HCT116 (cell line): ENCODE results near the gene SEMA4D.

Experiments used
- CTCF ChIP-seq, 3 experiments: fragments of 200-600 bp in 1 of 3; sonication (generic) in 1 of 3; IDR thresholded peaks in 2 of 3; conservative IDR thresholded peaks in 1 of 3; 2 replicates each; pipeline ENCODE4 v1.5.1; 2012 to 2017; ENCODE audit warnings: low read depth in 2 of 3, low read length in 2 of 3, antibody characterized with exemption in 1 of 3, borderline replicate concordance in 1 of 3, control low read depth in 1 of 3, mild to moderate bottlenecking in 1 of 3, mixed read lengths in 1 of 3, mixed run types in 1 of 3, moderate library complexity in 1 of 3; ENCODE audit not compliant: insufficient read depth in 1 of 3
- EGR1 ChIP-seq: IDR thresholded peaks from 2 replicates; pipeline ENCODE4 v1.6.1; 2012; ENCODE audit warnings: low read depth
- EZH2 ChIP-seq: fragments of 200-600 bp; sonication (generic); IDR thresholded peaks from 2 replicates; pipeline ENCODE4 v1.6.1; 2017; ENCODE audit warnings: antibody characterized with exemption, mixed run types
- EZH2phosphoT487 ChIP-seq: fragments of 200-600 bp; IDR thresholded peaks from 2 replicates; pipeline ENCODE4 v1.6.1; 2018; ENCODE audit warnings: antibody characterized with exemption, borderline replicate concordance
- MAX ChIP-seq: IDR thresholded peaks from 2 replicates; pipeline ENCODE4 v1.6.1; 2012
- POLR2A ChIP-seq: IDR thresholded peaks from 2 replicates; pipeline ENCODE4 v1.7.0; 2011; ENCODE audit warnings: borderline replicate concordance; ENCODE audit not compliant: insufficient read depth, insufficient read length; ENCODE audit errors: extremely low read depth
- POLR2AphosphoS5 ChIP-seq: IDR thresholded peaks from 2 replicates; pipeline ENCODE4 v1.6.1; 2011; ENCODE audit warnings: mild to moderate bottlenecking, low read depth, low read length, moderate library complexity
- REST ChIP-seq: IDR thresholded peaks from 2 replicates; pipeline ENCODE4 v1.6.1; 2012; ENCODE audit warnings: low read depth
- SP1 ChIP-seq: IDR thresholded peaks from 2 replicates; pipeline ENCODE4 v1.6.1; 2012; ENCODE audit warnings: low read depth
- SRF ChIP-seq: IDR thresholded peaks from 2 replicates; pipeline ENCODE4 v1.6.1; 2012; ENCODE audit warnings: low read depth
- YY1 ChIP-seq: IDR thresholded peaks from 2 replicates; pipeline ENCODE4 v1.6.1; 2011; ENCODE audit warnings: low read length, low read depth, moderate library complexity, mild to moderate bottlenecking; ENCODE audit not compliant: insufficient replicate concordance; ENCODE audit errors: extremely low read depth

- no peak for TF ChIP-seq REST
- TF ChIP-seq CTCF (IDR thresholded peaks at IDR 0.05 in 2 of 3, conservative IDR thresholded peaks at IDR 0.05 in 1 of 3; ENCODE audit: borderline replicate concordance in 1 of 3, insufficient read depth in 1 of 3, low read depth in 2 of 3, low read length in 2 of 3), result no peak
- TF ChIP-seq SP1, result no peak
- no peak for TF ChIP-seq SRF
- no peak for TF ChIP-seq POLR2A
- no peak for TF ChIP-seq YY1
- no peak for TF ChIP-seq EZH2phosphoT487
- no peak for TF ChIP-seq EGR1
- no peak for TF ChIP-seq EZH2
- TF ChIP-seq POLR2AphosphoS5, result no peak
- no peak for TF ChIP-seq MAX
Observed at GRCh38 chr9:89363311-89363670, 134.6 kb downstream of the SEMA4D start.
